NCI-H748 treated with DMSO at 0.1 percent for 48 hours (cell line): Measurements from ENCODE around the gene TMEM30A.

Experiments used
- DNase-seq: peaks from one replicate; lab custom pipeline; 2025; lab: John Stamatoyannopoulos, UW

Gene TMEM30A

DNA sequence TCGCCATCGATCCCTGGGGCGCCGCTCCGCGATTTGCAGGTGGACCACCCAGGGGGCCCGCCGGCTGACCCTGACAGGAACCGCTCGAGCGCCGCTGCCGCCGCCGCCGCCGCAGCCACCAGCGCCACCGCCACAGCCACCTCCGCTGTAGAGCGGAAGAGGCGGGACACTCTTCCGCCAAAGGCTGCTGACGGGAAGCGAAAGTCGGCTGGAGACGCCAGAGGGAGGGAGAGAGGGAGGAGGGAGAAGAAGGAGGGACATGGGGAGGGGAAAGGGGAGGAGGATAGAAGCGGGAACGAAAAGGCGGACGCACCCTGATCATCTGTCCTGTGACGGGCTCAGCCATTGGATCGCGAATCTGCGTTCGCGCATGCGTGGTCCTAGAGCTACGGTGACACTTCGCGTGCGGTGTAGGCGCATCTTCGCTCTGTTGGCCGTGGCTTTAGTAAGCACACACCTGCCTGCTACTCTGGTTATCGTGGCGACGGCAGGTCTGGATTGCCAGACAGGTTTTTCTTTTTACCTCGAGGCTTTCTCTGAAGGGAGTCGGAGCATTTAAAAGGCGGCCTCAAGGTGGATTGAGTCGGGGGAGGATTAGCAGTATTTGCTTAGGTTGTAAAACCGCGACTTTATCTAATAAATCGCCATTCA is at the start of gene TMEM30A:
TMEM30A (minus strand) TSS at position 161 of the 651 bp plus-strand sequence; CDS start at position 7, 154 bp downstream.
- peak; percentile 98 for DNase-seq

DNA sequence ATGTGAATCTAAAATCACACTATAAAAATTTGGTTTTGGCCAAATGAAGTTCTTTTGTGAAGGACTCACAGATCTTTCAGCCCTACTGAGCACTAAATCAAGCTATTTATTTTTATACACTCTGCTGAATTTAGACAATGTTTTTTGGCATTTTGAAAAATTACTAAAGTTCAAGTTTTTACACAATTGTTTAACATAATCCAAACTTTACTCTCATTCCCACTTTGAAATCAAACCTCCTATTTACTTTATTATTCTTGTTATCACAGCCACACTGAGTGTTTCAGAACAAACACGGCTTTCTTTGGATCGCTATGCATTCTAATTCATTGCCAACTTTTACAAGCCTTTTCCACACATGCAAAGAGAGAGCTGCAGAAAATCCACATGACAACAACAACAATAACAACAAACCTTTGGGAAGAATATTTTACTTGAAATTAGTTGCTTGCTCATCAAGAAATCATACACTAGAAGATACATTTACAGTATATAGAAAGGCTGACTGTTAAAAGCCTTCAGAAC is 49.1 kb upstream of the TMEM30A start:
- no peak for DNase-seq

DNA sequence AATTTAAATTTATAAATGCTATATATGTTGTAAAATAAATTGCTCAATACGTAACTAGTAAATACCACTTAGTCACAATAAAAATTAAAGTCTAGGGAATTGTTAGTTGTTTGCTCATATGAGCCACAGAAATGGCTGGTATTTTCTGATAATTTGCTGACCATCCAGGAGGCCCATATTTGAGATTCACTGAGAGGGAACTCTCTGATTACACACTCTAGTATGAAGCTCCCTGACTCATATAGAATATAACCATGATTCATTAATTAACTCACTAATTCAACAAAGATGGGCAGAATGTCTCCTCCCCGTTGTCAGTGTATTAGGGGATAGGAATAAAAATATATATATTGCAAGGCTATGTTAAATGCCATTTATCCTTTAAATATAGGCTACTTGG is 46.6 kb upstream of the TMEM30A start:
- DNase-seq = no peak

DNA sequence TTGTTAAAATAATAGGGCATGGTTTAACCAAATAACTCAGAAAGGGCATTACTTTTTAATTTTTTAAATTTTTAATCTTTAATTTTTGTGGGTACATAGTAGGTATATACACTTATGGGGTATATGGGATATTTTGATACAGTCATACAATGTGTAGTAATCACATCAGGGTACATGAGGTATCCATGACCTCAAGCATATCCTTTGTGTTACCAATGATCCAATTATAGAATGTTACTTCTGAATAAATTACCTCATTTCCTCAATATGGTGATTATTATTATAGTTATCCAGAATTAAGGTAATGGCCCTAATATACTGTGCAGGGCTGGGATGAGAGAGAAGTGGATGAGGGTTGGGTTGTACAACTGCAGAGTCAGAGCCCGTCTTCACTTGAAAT is 45.1 kb upstream of the TMEM30A start:
- no peak for DNase-seq

DNA sequence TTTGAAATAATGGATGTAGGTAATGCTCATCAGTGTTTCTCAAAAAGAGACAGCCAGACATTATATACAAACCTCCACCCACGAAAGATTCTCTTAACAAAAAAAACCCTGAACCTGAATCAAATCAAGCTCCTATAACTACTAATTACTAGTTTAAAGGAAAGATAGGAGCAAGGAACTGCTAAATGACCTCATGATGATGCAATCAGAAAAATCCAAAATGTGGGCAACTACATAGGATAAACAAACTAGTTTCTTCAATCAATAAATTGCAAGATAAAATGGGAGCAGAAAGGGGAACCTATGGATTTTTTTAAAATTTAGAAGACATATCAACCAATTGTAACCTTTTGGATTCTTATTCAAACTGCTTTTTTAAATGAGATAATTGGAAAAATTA is 43.2 kb upstream of the TMEM30A start:
- DNase-seq = no peak

DNA sequence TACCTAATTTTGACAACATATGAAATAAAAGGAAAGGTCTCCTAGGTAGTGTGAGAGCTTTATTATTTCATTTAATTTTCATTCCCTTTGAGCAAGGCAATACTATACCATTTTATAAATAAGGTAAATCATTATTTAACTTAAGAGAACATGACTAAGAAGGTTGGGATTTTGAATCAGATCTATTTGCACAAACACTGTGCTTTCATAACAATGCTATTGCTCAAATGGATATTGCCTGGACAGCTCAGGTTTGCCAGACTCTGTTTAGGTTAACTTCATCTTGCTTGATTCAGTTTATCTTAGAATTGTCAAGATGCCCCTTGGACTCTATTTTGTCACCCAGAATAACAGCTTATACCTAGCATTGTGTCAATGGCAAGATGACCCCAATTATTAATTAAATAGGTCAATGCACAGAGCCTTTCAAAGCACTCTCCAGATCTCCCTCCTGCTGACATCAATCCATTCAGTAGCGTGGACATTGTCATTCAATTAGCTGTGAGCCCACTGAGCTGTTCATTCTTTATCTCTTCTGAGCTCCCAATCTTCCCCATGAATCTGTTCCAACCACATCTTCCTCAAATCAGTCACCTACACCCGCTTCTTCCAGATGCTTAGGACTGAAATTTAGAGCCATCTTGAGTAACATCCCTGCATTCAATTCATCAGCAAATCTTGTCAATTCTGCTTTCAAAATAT is 42.1 kb upstream of the TMEM30A start:
- no peak for DNase-seq

DNA sequence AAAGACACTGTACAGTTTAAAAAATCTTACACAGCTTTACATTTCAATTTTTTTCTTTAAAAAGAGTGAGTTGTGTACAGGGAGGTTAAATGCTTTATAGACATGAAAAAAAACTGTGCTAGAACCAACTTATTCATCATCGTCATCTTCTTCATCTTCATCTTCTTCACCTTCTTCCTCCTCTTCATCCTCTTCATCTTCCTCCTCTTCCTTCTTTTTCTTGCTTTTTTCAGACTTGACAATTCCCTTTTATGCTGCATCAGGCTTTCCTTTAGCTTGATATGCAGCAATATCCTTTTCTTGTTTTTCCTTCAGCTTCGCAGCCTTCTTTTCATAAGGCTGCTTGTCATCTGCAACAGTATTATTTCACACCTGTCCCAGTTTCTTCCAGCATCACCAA is 34.3 kb upstream of the TMEM30A start:
- DNase-seq = no peak

DNA sequence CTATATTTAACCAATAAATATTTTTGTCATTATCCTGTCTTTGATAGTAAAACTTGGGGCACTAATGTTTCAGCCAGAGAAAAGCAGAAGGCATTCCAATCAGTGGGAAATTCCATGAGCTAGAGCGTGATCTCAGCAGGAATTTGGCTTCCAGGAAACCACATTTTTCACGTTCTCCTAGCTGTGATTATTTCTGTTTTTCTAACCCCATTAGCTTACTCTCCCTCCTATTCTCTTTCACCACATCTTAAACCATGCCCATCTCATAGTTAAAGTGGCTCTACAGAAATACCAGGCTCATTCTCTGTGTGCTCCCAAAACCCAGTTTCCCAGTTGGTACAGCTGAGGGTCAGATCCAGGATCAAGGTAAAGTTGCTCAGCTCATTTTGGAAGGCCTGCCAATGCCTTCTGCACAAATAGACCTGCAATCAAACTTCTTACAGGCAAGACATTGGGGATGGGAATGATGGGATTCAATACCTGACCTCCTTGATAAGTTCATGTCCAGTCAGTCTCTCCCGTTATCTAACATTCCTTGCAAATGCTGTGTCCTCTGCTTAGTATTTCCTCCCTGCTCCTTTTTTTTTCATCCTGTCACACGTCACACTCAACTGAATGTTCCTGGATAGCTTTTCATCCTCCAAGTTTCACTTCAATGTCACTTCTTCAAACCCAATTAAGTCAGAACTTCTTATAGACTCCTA is 33.1 kb upstream of the TMEM30A start:
- no peak for DNase-seq

DNA sequence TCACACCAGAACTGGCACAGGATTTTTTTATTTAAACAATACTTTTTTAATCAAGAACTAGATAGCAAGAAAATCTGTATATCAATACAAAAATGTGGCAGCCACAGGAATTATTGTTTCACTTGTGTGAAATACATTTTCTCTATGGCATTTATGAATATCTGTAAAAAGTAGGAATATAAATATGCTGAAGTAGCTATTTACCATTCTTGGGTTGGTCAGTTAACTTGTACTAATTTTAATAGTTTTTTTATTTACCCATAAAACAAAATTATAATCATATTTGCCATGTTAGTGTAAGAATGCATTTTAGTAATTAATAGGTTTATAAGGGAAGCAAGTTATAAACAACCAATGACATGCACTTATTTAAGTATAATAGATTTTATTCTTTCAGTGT is 31.4 kb upstream of the TMEM30A start:
- no peak for DNase-seq

DNA sequence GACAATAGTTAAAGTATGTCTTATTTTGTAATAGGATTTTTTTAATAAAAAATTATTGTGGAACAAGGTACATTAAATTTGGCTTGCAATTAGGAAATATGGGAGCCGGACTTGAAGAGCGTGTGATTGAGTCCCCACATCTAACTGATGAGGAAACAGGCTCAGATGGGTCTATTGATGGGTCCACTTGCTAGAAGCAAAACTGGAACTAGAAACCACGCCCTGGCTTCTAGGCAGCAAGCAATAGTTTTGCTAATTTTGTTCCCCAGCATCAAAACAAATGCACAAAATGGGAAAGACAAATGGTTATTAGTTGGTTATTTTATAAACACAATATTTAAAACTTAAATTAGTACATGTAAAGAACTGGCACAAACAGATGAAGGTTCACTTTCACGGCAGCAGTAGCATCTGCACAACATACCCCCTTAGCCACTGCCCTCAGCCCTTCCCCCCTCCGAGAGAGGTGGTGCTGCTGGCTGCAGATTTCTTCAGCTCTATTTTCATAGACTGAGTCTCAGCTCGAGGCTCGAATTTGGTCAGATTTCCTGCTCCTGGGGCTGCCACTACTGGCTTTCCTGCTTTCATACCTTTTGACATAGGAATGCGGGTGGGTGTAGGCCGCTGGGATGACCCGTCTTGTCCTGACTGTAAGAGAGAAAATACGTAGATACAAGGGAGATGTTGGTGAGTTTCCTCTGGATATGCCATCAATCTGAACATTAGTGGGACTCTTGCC is 23.8 kb upstream of the TMEM30A start:
- DNase-seq = no peak

DNA sequence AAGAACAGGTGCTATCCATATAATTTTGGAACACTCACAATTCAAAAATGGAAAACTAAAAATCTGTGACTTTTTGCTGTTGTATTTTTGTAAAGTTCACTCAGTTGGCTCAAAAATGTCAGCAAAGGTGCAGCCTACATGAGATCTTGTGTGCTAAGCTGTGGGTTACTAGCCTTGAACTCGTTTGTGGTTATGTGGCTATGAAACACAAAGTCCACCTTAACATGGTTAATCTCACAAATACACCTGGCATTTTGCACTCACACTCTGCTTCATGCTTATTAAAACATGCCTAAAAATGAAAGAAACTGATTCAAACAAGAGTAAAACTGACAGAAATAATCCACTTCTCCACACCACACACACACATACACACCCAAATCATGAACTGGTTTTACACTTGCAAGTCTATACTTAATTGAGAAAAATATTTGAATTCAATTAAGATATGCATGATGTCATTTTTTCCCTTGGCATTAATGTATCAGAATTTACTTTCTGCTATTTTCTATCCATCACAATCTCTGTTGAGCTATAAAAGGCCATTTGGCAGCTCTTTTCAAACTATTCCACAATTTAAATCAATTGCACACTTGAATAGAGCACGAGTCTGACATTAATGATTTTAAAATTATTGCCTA is 22.9 kb upstream of the TMEM30A start:
- DNase-seq = no peak

DNA sequence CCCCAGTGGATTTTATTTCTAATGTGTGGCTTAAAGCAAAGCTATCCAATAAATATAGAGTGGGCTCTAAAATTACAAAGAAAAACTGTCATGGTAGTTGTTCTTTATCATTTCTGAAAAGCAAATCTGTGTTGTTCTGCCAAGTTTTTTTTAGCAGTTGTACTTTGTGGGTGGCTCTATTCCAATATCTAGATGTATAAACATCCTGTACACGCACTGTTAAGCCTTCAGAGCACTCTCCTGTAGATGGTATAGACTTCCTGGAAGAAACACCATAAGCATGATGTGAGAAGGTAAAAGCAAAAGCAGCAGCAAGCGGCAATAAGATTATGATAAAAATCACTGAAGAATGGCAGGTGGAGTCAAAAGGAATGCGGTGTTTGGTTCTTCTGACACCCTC is 21.5 kb upstream of the TMEM30A start:
- no peak for DNase-seq

DNA sequence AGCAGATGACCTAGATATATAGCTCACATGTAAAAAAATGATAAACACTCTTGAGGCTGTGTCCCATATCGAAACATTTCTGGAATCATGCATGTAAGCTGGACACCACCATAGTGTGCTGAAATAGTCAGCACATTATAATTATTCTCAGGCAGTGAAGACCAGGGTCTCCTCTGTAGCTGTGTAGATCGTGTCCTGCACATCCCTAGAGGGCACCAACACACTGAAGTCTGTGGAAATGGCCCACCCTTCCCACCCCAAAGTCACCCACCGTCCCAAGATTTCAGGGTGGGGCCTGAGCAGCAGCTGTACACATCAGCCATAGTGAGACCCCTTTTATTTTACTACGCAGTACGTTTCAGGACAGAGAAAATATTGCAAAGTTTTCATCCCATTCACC is 21.0 kb upstream of the TMEM30A start:
- DNase-seq = no peak

DNA sequence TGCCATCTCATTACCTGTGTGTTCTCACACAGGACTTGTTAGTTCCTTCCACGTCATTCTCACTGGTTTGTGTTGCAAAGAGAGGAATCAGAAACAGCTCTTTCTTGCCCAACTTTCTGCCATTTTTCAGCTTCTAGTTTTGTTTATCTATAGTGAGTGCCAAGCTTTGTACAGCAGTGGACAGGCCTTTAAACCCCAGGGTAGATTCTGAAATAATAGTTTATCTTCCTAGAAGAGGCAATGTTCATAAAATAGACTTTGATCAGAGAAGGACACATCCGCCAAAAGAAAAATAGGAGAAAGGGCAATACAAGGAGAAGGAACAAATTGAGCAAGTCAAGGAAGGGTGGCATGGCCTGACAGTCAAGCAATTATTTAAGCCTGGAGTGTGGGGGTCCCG is 17.7 kb upstream of the TMEM30A start:
- DNase-seq = no peak

DNA sequence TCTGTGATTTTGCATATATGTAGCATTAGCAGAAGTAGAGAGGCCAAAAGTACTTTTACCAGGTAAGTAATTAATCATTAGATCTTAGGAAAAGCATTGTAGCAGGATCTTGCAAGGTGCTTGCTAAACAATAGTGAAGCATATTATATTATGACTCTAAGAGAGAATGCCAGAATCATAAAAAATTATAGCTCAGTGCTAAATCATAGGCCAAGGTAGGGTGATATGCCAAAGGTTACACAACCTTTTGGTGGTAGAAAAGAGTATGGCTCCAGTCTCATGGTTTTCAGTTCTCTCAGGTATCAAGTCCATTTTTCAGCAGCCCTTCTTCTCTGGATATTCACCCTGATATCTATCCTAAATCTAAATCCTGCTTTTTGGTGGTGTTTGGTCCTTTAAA is 16.9 kb upstream of the TMEM30A start:
- no peak for DNase-seq

DNA sequence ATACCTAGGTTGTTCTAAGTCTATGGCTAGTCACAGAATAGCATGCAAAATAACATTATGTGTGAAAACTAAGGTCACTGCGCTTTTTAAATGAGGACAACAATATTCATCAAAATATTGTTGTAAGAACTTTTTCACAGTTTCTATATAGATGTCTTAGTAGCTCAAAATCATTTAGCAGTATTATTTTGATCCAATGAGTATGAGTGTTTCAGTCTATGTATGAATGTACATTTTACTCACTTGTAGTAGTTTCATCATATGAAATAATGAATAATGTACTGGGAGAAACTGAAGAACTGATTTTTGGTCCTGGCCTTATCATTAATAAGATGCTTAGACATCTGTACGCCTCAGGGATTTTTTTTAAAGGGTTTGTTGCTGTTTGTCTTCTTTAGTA is 16.5 kb upstream of the TMEM30A start:
- no peak for DNase-seq

DNA sequence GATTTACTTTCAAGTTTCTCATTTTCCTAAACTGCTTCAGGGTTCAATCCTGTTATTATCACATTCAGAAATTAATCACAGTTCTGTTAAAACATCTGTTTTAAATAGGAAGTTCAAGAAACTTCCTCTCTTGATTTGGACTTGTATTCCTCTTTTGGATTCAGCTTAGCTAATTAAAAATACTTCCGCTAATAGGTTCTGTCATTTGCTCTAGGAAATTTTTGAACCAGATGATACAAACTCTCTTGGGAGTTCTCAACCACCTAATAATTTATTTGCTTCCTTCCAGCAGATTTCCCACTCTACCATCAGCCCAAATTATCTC is 15.9 kb upstream of the TMEM30A start:
- no peak for DNase-seq

DNA sequence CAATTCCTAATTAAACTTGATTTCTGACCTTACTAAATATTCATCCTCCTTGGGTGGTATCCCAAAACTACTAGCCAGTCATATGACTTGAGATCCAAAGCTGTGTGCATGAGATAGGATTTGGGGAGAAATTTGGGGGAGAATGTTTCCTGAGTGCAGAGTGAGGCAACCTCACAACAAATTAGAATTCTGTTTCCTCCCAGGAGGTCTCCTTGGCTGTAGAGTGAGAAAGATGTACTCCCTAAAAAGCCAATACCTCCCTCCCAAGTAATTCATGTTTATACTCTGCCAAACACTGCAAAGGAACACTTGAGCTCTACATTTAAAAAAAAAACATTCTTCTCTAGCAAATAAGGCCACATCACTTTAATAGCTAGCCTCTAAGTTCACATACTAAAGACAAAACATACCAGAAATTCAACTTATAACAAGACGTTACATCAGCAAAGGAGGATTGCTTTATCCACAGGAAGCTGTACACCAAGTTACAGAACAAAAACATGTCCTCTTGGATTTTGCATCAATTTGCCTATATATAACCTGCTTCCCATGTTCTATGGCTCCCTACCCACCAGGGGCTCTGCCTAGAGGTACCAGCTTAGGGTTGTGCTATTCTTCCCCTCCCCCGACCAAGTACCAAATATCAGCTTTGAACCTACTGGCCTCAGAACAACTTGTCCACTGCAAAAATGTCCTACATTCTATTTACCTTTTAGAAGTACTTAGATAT is 15.4 kb upstream of the TMEM30A start:
- no peak for DNase-seq

DNA sequence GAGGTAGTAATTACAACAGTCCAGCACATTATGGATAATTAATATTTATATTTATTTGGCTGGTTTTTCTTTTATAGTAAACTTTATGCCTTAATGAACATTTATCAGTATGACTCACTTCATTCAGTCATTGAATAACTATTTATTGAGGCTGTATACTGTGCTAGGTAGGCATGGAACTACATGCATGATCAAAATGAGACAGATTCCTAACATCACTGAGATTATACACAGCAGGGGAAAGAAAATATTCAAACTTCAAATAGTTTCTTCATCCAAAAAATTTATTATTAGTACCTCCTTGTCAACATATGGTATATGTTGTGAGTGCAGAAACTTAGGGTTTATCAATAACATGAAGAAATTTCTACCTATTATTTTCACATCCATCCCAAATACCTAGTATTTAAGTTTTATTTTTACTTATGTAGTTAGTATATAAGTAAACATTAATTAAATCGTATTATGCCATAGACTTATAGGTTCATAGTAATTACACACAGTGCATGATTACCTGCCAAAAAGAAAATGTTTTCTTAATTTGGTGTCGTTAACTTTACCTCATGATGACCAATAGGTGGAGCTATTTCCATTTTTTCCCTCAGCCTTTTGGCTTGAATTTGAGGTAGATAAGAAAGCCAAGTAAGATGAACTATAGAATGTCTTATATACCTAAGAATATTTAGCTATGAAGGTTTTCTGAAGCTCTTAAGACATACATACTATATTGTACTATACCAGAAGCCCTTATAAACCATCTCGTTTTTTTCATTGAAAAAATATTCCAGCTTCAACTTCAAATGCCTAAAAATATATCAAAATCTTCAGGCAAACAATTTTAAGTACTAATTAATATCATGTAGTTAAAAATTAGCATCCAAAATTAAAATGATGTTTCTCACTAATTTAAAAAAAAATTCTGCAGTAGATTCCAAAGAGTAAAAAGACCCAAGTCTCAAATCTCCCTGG is 12.5 kb upstream of the TMEM30A start:
- peak; percentile 50 for DNase-seq

DNA sequence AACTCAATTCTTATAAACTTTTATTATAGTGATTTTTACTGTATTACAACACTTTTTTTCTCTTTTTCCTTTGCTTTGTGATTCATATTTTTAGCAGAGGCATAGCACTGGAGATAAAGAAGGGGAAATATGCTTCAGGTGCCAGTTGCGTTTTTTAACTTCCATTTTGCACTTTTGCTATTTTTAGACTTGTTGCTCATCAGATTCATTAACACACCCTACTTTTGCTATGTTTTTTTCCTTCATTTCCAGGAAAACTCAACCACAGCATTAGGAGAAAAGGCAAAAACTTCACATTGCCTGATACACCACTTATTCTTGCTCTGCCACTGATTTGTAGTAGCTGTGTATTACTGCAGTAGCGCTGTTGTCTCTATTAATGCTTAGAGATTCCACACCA is 8.0 kb upstream of the TMEM30A start:
- DNase-seq = no peak
